H9 (cell line): ENCODE results near the gene CENPB. TPM values are rescaled to one million over a fixed set of nuclear protein-coding genes. Genes with fewer than 3 reads are reported as not detected.

Experiments used
- DNase-seq: peaks from one replicate; pipeline ENCODE4 v3.0.0-alpha.2; 2017
- H2AFZ ChIP-seq: one replicate; pipeline ENCODE4 v1.6.1; 2013; ENCODE audit warnings: mild to moderate bottlenecking, low read length, control low read depth, moderate library complexity
- H2AK5ac ChIP-seq: 2 replicates; pipeline ENCODE4 v1.6.1; 2013; ENCODE audit warnings: low read length, control low read depth, mixed read lengths; ENCODE audit not compliant: insufficient read length
- H2BK120ac ChIP-seq: one replicate; pipeline ENCODE4 v1.6.1; 2013; ENCODE audit warnings: low read depth, mild to moderate bottlenecking, low read length, control low read depth, inconsistent platforms; ENCODE audit not compliant: poor library complexity, severe bottlenecking
- H2BK12ac ChIP-seq: 2 replicates; pipeline ENCODE4 v1.6.1; 2013; ENCODE audit warnings: low read length, control low read depth, mixed read lengths, low read depth; ENCODE audit not compliant: insufficient read length
- H2BK15ac ChIP-seq: 2 replicates; pipeline ENCODE4 v1.6.1; 2013; ENCODE audit warnings: low read depth, low read length, control low read depth
- H2BK20ac ChIP-seq: one replicate; pipeline ENCODE4 v1.6.1; 2013; ENCODE audit warnings: low read depth, mild to moderate bottlenecking, low read length, control low read depth, inconsistent platforms; ENCODE audit not compliant: poor library complexity, severe bottlenecking
- H2BK5ac ChIP-seq: 2 replicates; pipeline ENCODE4 v1.6.1; 2013; ENCODE audit warnings: low read length, control low read depth, mixed read lengths; ENCODE audit not compliant: insufficient read length
- H3K14ac ChIP-seq: 2 replicates; pipeline ENCODE4 v1.6.1; 2013; ENCODE audit warnings: low read length, control low read depth; ENCODE audit not compliant: insufficient read depth
- H3K18ac ChIP-seq: 2 replicates; pipeline ENCODE4 v1.6.1; 2013; ENCODE audit warnings: low read depth, mild to moderate bottlenecking, mixed read lengths, low read length, control low read depth; ENCODE audit not compliant: insufficient read length
- H3K23ac ChIP-seq: 2 replicates; pipeline ENCODE4 v1.6.1; 2013; ENCODE audit warnings: low read length, control low read depth, mixed read lengths, low read depth; ENCODE audit not compliant: insufficient read length
- H3K23me2 ChIP-seq: 2 replicates; pipeline ENCODE4 v1.6.1; 2013; ENCODE audit warnings: low read depth, mild to moderate bottlenecking, mixed read lengths, low read length, control low read depth; ENCODE audit not compliant: insufficient read length, poor library complexity, severe bottlenecking
- H3K27ac ChIP-seq: 2 replicates; pipeline ENCODE4 v1.5.1; 2013; ENCODE audit warnings: low read length, control low read depth, mixed read lengths, low read depth; ENCODE audit not compliant: insufficient read length
- H3K27me3 ChIP-seq: 2 replicates; pipeline ENCODE4 v1.6.1; 2013; ENCODE audit warnings: low read length, control low read depth, inconsistent platforms; ENCODE audit not compliant: insufficient read depth
- H3K4ac ChIP-seq: 2 replicates; pipeline ENCODE4 v1.6.1; 2013; ENCODE audit warnings: low read depth, mild to moderate bottlenecking, control low read depth, inconsistent platforms, low read length, moderate library complexity
- H3K4me1 ChIP-seq: 2 replicates; pipeline ENCODE4 v1.6.1; 2013; ENCODE audit warnings: low read length, control low read depth, inconsistent platforms; ENCODE audit not compliant: insufficient read depth
- H3K4me2 ChIP-seq: 2 replicates; pipeline ENCODE4 v1.6.1; 2013; ENCODE audit warnings: low read length, control low read depth, mixed read lengths; ENCODE audit not compliant: insufficient read length, insufficient read depth
- H3K56ac ChIP-seq: 2 replicates; pipeline ENCODE4 v1.6.1; 2013; ENCODE audit warnings: low read depth, mild to moderate bottlenecking, mixed read lengths, low read length, control low read depth; ENCODE audit not compliant: insufficient read length
- H3K79me1 ChIP-seq: 2 replicates; pipeline ENCODE4 v1.6.1; 2013; ENCODE audit warnings: low read depth, mild to moderate bottlenecking, moderate library complexity, low read length, control low read depth, inconsistent platforms; ENCODE audit not compliant: insufficient read depth, poor library complexity, severe bottlenecking
- H3K79me2 ChIP-seq: 2 replicates; pipeline ENCODE4 v1.6.1; 2013; ENCODE audit warnings: low read length, control low read depth, inconsistent platforms; ENCODE audit not compliant: insufficient read depth
- H3K9ac ChIP-seq: 2 replicates; pipeline ENCODE4 v1.6.1; 2013; ENCODE audit warnings: low read length, control low read depth, mixed read lengths; ENCODE audit not compliant: insufficient read length; ENCODE audit errors: extremely low read depth
- H3K9me3 ChIP-seq: one replicate; pipeline ENCODE4 v1.6.1; 2013; ENCODE audit warnings: low read depth, low read length, inconsistent platforms; ENCODE audit not compliant: control insufficient read depth
- H3T11ph ChIP-seq: one replicate; pipeline ENCODE4 v1.6.1; 2013; ENCODE audit warnings: mild to moderate bottlenecking, low read length, control low read depth, inconsistent platforms
- H4K20me1 ChIP-seq: one replicate; pipeline ENCODE4 v1.6.1; 2013; ENCODE audit not compliant: control insufficient read depth, insufficient read length, insufficient read depth
- H4K5ac ChIP-seq: 2 replicates; pipeline ENCODE4 v1.6.1; 2013; ENCODE audit warnings: low read depth, mild to moderate bottlenecking, mixed read lengths, low read length, control low read depth; ENCODE audit not compliant: insufficient read length
- H4K8ac ChIP-seq: replicated peaks from 2 replicates; pipeline ENCODE4 v1.6.1; 2013; ENCODE audit warnings: low read length, control low read depth, mixed read lengths, low read depth; ENCODE audit not compliant: insufficient read length
- H4K91ac ChIP-seq: 2 replicates; pipeline ENCODE4 v1.6.1; 2013; ENCODE audit warnings: low read depth, mild to moderate bottlenecking, moderate library complexity, mixed read lengths, low read length, control low read depth; ENCODE audit not compliant: insufficient read length
- H3K27ac Mint-ChIP-seq, 3 experiments: 2 replicates in 2 of 3; 3 replicates in 1 of 3; pipeline ENCODE4 v1.8.0; 2020 to 2021; ENCODE audit warnings: mixed read lengths in 3 of 3, mild to moderate bottlenecking in 1 of 3, moderate library complexity in 1 of 3
- H3K27me3 Mint-ChIP-seq: 2 replicates; pipeline ENCODE4 v1.8.0; 2021; ENCODE audit warnings: low read depth, mild to moderate bottlenecking, moderate library complexity, mixed read lengths
- H3K36me3 Mint-ChIP-seq, 3 experiments: 2 replicates in 2 of 3; 3 replicates in 1 of 3; pipeline ENCODE4 v1.8.0; 2020 to 2021; ENCODE audit warnings: low read depth in 3 of 3, mixed read lengths in 3 of 3; ENCODE audit not compliant: insufficient read depth in 1 of 3
- H3K4me1 Mint-ChIP-seq, 2 experiments: 2 replicates each; pipeline ENCODE4 v1.8.0; 2020; ENCODE audit warnings: mixed read lengths in 2 of 2
- H3K4me3 Mint-ChIP-seq, 2 experiments: 2 replicates in 1 of 2; 3 replicates in 1 of 2; pipeline ENCODE4 v1.8.0; 2020 to 2021; ENCODE audit warnings: mild to moderate bottlenecking in 2 of 2, mixed read lengths in 2 of 2, moderate library complexity in 1 of 2
- H3K9me3 Mint-ChIP-seq, 2 experiments: 2 replicates in 1 of 2; 3 replicates in 1 of 2; pipeline ENCODE4 v1.8.0; 2020; ENCODE audit warnings: mild to moderate bottlenecking in 2 of 2, mixed read lengths in 2 of 2, moderate library complexity in 1 of 2
- WGBS: extraction: QIAGEN DNeasy Blood & Tissue Kit; methylation state at CpG from one replicate; pipeline ENCODE4 v1.1.7; 2013; ENCODE audit warnings: missing lambda C conversion rate, low lambda C conversion rate, mixed read lengths; ENCODE audit not compliant: insufficient read length; ENCODE audit errors: extremely low coverage; 5-methylcytosine and 5-hydroxymethylcytosine counted together
- total RNA-seq: library from RNA; stranded (reverse); gene quantifications from 2 replicates; pipeline ENCODE4 v1.2.1, GENCODE V29; 2021
- TF ChIP-seq, protein P1 (sequence below): fragments of 200-600 bp; sonication (generic); conservative IDR thresholded peaks from 3 replicates; pipeline ENCODE4 v1.8.0; 2021; ENCODE audit warnings: antibody characterized with exemption, mild to moderate bottlenecking

CENPB gene
- total RNA-seq, 1 experiment from 2014 or later: 63.1 TPM

DNA sequence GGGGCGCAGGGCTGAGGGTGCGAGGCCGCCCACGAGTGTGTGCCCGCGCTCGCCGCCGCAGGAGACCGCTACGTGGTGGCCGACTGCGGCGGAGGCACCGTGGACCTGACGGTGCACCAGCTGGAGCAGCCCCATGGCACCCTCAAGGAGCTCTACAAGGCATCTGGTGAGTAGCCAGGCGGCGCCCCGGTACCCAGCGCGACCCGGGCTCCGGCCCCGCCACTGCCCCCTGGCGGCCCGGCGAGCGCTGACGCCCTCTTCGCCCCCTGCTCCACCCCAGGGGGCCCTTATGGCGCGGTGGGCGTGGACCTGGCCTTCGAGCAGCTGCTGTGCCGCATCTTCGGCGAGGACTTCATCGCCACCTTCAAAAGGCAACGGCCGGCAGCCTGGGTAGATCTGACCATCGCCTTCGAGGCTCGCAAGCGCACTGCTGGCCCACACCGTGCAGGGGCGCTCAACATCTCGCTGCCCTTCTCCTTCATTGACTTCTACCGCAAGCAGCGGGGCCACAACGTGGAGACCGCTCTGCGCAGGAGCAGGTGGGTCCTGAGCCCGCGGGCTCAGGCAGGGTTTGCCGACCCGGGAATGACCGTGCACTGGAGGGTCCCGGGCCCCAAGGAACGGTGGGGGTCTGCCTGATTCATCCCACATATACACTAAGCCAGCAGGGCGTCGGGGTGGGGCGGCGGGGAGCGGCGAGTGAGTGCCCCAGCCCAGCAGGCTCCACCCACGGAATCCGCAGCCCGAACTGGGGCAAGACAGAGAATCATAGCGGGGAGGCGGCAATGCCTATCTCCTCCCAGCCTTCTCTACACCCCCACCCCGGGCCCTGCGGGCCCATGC lies 36.6 kb downstream of the CENPB start:
- Histone ChIP-seq H3K27me3 (peaks cover 13% of the 10 kb centered on the region), H3K18ac (no peak overlapping the region), H3K79me2 (no peaks in the 10 kb centered on the region), H2BK5ac (no peak overlapping the region), H4K20me1 (no peaks in the 10 kb centered on the region), H2BK20ac (no peak overlapping the region), H3K4me2 (peak overlapping the region; percentile 81), H4K8ac (no peak overlapping the region), H3K9ac (no peak overlapping the region), H4K5ac (no peak overlapping the region), H3K9me3 (no peaks in the 10 kb centered on the region), H3K4ac (no peak overlapping the region), H2AK5ac (no peak overlapping the region), H3K23me2 (peaks cover 26% of the 10 kb centered on the region), H2BK12ac (no peak overlapping the region), H3K56ac (no peak overlapping the region), H2BK120ac (no peak overlapping the region), H4K91ac (no peak overlapping the region), H3K79me1 (no peaks in the 10 kb centered on the region), H3K23ac (no peak overlapping the region), H2BK15ac (no peak overlapping the region), H2AFZ (no peak overlapping the region), H3T11ph (no peak overlapping the region), H3K4me1 (peaks cover 2% of the 10 kb centered on the region; the same call in 1 of the 2 replicates), H3K14ac (no peak overlapping the region; the same call in 1 of the 2 replicates), H3K27ac (no peak overlapping the region)
- no peaks in the 10 kb centered on the region for H3K9me3 Mint-ChIP-seq
- TF ChIP-seq, protein P1, sequence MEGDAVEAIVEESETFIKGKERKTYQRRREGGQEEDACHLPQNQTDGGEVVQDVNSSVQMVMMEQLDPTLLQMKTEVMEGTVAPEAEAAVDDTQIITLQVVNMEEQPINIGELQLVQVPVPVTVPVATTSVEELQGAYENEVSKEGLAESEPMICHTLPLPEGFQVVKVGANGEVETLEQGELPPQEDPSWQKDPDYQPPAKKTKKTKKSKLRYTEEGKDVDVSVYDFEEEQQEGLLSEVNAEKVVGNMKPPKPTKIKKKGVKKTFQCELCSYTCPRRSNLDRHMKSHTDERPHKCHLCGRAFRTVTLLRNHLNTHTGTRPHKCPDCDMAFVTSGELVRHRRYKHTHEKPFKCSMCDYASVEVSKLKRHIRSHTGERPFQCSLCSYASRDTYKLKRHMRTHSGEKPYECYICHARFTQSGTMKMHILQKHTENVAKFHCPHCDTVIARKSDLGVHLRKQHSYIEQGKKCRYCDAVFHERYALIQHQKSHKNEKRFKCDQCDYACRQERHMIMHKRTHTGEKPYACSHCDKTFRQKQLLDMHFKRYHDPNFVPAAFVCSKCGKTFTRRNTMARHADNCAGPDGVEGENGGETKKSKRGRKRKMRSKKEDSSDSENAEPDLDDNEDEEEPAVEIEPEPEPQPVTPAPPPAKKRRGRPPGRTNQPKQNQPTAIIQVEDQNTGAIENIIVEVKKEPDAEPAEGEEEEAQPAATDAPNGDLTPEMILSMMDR: peak; percentile 99
- H3K36me3 Mint-ChIP-seq: peaks cover 5 to 10% (median 10%) of the 10 kb centered on the region in 3 experiments; a peak in 5 of 7 replicates
- no peak overlapping the region for H3K27ac Mint-ChIP-seq
- H3K4me1 Mint-ChIP-seq: peaks cover 10 to 22% of the 10 kb centered on the region in 2 experiments
- DNase-seq: peak; percentile 86
- peak overlapping the region; percentile 55 to 73 for H3K4me3 Mint-ChIP-seq
- H3K27me3 Mint-ChIP-seq: peaks cover 62% of the 10 kb centered on the region
- WGBS: no CpG with 5 or more reads among the region's 72 CpGs
